Hepatocyte (in vitro differentiated cells): ENCODE measurements around the gene UCHL5.

Experiments
- CTCF ChIP-seq: fragments of 200-600 bp; sonication (generic); IDR thresholded peaks from 2 replicates; pipeline ENCODE4 v1.5.1; 2016; ENCODE audit warnings: antibody characterized with exemption, mild to moderate bottlenecking; ENCODE audit not compliant: poor library complexity
- EZH2phosphoT487 ChIP-seq: fragments of 200-600 bp; sonication (generic); IDR thresholded peaks from one replicate; pipeline ENCODE4 v1.6.1; 2018; ENCODE audit warnings: antibody characterized with exemption, mild to moderate bottlenecking, low read depth, moderate library complexity; ENCODE audit not compliant: unreplicated experiment, severe bottlenecking

- TF ChIP-seq CTCF: no peak
- no peak for TF ChIP-seq EZH2phosphoT487
These were observed 82.6 kb downstream of the UCHL5 start for GRCh38 chr1:192976576-192976975.
